ENCODE measurements around the gene ODAPH.
"Not testable (repeated sequence)": the region's sequence is repeated elsewhere in the genome, so short reads cannot be mapped to it uniquely, and the experiment has no call there.

GRCh38 chr4:75509592-75509991, 46.3 kb upstream of the ODAPH start:
- not testable (repeated sequence) for TF ChIP-seq CTCF (IDR thresholded peaks at IDR 0.05); EZH2 (IDR thresholded peaks at IDR 0.05; ENCODE audit: borderline replicate concordance, insufficient read depth, low read depth, low read length, poor library complexity, severe bottlenecking)
